HG02970 (cell line): ENCODE results near the gene TMEM203.

ENCODE experiments used
- ATAC-seq: cut with Tn5 transposase; IDR thresholded peaks from one replicate; pipeline ENCODE4 v1.9.1; 2021; ENCODE audit warnings: mild to moderate bottlenecking, moderate library complexity, moderate number of reproducible peaks; ENCODE audit not compliant: unreplicated experiment, low FRiP score

TMEM203 gene

DNA sequence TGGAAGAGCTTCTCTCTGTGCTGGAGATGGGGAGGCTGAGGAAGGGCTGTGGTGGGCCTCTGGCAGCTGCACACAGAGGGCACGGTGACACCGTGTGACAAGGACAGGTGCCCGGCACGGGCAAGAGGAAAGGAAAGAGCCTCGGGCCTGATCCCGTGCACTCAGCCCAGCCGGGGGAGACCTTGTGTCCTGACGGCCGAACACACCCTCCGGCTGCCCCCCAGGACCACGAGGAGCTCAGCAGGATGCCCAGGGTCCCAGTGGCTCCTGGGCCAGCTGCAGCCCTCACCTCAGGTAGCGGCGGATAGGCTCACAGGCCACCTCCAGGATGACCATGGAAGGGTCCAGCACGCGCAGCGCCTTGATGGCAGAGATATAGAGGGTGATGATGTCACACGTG lies 22.6 kb downstream of the TMEM203 start:
- ATAC-seq = no peak

DNA sequence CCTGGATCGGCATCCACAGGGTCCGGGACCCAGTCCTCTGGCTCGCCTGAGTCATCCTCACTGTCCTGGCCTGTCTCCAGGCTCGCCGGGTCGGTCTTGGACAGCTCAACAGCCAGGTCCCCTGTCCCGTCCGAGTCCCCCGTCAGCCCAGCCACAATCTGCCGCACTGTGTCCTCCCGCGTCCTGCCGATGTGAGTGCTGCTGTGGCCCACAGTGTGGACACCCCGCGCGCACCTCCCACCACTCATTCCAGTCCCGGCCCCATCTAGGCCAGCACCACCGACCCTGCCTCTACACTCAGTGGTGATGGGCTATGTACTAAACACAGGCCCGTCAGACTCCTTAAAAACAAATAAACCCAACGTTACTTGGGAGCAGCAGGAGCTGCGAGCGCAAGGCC lies 23.8 kb downstream of the TMEM203 start:
- no peak for ATAC-seq

DNA sequence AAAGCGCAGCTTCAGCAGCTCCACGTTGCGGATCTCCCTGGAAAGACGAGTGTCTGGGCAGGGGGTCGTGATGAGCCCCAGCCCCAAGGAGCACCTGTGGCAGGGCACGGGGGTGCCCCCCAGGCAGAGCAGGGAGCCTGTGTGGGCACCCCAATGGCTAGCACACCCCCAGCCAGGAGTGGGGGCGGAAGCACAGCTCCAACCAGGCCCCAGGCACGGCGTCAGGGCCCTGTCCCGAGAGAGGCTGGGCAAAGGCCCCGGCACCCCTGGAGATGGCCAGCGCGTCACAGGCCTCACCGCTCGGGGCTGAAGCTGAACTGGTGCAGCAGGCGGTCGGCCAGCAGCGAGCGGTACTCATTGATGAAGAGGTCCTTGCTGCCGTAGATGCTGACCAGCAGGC lies 25.0 kb downstream of the TMEM203 start:
- ATAC-seq = no peak

DNA sequence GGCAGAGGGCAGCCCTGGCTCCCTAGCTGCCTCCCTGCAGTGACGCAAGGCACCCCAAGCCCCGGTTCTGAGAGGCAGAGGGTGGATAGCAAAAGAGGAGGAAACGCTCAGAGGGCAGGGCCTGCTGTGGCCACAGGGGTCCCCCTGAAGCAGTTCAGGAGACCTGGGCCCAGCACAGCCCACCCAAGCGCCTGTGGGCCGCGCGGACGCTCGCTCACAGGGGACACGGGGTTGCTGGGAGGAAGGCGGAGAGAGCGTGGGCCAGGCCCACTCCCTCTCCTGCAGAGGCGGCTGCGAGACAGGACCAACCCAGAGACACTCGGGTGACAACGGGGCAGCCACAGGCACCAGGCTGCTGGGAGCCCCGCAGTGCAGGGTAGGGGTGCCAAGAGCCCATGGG lies 25.7 kb downstream of the TMEM203 start:
- ATAC-seq = no peak

DNA sequence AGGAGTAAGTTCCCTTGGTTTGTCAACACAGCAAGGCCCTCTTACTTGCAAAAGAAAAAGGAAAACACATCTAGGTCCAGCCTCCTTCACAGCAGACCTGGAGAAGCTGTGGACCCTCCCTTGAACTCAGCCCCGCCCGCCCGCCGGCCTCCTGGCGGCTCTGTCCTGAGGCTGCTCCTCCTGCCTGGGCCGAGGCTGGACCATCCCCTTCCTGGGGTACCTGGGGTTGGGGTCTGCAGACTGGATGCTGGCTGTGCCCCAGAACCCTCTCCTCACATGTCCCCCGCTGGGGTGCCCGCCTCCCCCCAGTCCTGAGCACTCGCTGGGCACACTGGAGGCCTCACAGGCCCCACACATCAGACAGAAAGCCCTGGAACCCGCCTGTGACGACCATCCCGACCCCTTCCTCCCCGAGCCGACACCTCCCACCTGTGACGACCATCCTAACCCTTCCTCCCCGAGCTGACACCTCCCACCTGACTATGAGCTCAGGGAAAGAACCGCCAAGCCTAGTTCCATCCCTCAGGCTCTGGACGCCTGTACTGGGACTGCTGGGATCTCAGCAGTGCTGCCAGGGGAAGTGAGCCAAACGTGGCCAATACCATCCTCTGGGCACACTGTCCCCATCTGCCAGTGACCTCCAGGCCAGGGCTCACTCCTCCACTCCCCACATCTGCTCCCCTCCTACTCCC lies 26.4 kb downstream of the TMEM203 start:
- no peak for ATAC-seq

DNA sequence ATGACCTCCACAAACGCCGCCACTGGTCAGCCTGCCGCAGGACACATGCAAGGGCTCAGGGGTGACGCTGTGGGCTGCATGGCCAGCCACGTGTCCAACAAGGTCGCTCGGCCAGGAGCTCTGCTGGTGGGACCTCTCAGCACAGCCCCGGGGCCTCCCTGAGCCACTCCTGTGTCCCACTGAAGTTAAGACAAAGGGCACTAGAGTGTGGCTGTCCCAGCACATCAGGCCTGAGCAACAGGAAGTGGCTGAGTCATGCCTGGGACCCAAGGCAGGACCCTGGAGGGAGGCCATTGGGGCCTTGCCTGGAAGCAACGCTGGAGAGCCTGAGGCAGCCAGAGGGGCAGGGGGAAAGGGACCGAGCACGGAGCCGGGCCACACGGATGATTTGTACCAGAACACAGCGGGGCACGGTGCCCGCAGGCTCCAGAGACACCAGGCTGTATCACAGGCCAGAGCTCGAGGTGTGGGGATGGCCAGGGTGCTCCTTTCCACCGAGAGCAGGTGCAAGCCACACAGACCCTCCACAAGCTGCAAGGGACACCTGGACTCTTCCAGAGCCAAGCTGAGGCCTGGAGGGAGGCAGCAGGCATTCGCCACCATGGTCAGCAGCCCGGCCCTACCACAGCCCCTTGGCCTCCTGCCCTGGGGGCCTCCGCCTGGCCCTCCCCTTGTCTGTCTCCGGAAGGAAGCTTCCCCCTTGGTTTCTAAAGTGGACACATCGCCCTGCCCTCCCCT lies 27.1 kb downstream of the TMEM203 start:
- ATAC-seq = no peak

DNA sequence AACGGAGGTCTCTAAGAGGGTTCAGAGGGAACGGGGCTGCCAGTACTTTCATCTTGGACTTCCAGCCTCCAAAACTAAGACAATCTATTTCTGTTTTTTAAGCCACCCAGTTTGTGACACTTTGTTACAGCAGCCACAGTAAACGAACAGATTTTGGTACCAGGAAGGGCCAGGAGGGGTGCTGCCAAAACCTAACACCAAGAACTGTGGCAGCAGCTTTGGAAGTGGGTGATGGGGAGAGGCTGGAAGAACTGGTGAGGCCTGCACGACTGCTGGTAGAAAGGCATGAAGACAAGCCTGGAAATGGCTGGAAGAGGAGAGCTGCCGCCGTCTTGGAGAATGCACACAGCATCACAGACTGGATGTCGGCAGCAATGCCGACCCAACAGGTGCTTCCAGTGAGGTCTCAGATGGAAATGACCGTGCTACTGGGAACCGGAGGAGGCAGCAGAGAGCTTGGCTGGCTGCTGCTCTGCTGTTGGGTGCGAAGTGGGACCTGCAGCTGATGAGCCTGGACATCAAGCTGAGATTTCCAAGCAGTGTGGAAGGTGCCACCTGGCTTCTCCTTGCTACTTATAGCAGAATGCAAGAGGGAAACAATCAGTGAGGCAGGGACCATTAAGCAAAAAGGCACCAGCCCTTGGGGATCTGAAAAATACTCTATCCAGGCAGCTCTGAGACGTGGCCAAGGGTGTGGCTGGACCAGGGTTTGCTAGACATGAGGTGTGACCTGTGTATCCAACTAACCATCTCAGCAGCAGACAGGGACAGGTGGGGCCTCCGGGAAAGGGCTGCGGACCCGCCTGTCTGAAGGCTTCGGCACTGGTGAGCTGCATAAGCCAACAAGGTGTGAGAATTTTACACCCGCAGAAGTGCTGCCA lies 28.9 kb downstream of the TMEM203 start:
- ATAC-seq = no peak

DNA sequence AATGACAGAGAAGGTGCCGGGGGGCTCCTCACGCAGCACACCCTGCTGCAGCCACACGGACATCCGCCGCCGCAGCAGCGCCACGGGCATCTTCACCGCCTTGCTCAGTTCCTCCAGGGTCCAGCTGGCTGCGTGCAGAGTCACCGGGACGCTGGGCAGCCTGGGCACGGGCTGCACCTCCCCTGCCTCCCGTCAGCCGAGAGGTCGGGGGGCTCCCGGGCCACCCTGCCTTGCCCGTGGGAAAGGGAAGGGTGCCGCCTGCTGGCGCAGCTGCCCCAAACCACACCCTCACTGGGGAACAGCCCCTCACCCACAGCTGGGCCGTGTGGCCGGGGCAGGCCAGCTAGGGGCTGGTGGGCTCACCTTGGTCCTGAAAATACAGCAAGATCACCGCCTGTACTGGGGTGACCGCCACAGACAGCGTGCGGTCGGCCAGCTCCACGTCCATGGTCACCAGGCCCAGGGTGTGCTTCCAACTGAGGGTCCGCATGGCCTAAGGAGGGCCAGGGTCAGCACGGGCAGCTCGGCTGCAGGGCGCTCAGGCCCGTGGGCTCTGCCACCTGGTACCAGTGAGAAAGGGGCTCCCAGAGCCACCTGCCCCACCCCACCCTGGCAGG lies 30.0 kb downstream of the TMEM203 start:
- no peak for ATAC-seq

DNA sequence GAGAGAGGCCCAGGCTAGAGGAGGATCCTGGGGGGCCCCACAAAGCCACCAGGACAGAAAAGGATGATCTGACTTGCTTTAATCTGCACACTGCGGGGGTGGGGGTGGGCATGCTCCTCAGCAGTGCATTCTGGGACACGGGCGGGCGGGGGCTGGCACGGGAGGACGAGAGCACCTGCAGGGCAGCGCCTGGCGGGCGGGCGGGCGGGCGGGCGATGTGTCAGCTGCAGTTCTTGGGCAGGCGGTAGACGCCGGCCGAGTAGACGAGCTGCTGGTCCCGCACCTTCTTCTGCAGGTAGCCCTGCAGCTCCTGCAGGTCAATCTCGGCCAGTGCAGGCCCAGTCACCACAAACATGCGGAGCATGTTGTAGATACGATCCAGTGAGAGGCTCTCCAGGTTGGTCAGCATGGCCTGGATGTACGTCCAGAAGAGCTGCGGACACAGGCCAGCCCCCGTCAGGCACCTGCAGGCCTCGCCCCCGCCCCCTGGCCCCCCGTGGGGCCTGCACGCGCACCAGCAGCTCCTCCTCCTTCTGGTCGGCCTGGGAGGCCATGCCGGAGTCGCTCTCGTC lies 30.6 kb downstream of the TMEM203 start:
- no peak for ATAC-seq

DNA sequence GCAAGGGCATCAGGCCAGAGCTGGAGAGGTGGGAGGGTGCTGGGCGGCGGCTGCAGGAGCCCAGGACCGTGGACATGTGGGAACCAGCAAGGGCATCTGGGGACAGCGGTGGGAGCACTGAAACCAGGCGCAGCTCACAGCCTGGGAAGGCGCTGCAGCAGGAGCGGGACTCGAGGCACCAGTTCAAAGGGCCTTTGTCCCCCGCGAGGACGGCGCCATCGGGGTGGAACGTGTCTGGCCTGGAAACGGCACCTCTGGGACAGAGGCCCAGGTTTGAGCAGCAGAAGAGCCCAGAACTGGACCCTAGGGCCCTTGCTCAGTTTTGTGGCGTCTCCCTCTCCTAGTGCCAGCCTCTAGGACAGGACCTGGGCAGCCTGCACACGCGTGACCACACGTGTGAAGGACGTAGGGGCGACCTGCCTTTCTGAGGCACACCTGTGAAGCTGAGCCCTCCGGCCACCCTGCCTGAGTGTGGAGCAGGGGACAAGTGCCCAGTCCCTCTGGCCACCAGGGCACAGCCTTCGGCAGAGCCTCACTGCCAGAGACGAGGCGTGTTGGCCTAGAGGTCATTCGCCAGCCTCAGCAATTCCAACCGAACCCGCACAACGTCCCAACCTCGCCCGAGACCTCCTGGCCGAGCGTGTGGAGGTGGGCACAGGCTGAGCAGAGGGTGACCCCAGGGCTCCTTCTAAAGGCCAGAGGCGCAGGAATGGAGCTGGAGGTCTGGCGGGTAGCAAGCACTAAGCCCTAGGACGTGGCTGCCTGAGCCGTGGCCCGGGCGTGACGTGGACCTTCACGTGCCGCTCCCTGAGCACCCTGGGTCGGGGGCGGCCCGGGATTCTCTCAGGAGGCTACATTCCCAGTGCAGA lies 31.4 kb downstream of the TMEM203 start:
- no peak for ATAC-seq

DNA sequence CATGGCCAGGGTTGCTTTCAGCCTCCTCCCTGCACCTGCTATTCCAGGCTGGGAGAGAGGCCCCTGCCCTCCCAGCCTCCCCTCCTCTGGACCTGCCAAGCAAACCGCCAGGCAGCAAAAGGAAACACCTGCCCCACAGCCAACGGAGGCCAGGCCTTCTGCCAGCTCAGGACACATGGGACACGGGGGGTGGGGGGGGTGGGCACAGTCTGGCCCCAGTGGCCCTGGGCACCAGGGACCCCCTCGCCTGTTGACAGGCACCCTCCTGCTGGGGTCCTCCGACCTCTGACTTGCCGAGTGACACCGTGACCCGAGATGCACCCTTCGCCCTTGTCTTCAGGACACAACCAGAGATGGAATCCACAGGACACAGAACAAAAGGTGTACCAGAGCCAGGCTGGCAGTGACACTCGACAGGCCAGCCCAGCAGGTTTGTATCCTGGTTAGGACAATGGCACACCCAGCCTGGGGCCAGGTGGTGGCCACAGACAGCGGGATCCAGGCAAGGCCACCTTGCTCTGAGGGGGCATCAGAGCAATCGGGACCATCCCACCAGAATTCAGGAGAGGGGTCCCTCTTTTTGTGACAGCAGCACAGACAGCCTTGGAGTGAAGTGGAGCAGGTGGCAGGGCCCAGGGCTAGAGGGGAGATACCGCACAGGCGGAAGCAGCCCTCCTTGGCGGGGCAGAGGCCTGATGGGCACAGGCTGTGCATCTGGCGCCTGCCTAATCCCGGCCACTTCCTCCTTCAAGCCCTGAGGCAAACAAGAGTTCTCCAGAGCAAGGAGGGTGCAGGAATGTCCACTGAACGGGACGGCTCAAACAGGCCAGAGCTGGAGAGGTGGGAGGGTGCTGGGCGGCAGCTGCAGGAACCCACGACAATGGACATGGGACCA lies 32.3 kb downstream of the TMEM203 start:
- ATAC-seq = no peak

DNA sequence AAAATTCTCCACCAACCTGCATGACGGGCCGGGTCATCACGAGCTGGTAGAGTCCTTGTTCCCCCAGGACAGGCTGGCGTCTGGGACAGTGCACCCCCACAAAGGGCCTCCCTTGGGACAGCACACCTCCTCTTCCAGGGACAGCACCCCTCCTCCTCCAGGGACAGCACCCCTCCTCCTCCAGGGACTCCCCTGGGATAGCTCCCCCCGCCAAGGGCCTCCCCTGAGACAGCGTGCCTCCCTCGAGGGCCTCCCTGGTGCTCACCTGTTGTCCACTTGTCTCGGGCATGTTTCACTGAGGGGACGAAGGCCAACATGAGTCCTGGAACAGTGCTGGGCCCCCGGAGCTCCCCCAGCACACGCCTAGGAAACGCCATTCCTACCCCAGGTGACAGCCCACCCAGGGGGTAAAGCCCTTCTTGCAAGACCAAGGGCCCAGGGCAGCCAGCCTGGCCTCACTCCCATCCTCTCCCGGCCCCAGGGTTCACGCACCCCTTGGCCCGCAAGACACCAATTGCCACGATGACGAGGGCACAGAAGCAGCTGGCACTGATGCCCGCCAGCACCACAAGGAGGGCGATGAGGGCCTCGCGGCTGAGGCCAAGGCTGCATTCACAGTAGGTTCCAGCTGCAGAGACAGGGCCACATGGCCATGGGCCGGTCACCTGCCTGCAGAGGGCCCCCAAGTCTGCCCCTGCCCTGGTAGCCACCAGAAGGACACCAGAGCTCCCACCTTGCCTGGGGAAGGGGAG lies 34.1 kb downstream of the TMEM203 start:
- no peak for ATAC-seq

DNA sequence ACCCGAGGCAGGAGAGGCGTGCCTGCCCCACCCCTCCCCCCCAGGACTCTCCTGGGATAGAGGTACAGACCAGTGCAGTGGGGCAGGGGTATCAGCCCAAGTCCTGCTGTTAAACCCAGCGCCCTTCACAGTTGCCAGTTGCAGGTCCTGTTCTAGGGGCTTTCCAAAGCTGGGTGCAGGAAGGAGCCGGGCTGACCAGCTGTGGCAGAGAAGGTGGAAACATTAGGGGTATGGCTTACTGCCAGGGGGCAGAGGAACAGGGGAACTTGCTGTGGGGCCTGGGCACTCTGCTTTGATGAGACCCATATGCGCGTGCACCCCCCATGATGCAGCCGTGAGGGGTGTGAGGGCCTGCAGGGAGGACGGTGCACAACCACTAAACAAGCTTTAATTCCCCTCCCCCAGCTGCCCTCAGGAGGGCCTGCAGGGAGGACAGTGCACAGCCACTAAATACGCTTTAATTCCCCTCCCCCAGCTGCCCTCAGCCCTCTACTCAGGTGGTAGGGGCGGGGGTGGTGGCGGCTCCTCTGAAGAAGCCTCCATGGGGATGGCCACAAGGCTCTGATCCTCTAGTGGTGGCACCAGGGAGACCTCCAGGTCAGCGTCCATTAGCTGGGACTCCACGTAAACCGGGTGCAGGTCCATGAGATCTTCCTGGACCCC lies 34.8 kb downstream of the TMEM203 start:
- no peak for ATAC-seq

DNA sequence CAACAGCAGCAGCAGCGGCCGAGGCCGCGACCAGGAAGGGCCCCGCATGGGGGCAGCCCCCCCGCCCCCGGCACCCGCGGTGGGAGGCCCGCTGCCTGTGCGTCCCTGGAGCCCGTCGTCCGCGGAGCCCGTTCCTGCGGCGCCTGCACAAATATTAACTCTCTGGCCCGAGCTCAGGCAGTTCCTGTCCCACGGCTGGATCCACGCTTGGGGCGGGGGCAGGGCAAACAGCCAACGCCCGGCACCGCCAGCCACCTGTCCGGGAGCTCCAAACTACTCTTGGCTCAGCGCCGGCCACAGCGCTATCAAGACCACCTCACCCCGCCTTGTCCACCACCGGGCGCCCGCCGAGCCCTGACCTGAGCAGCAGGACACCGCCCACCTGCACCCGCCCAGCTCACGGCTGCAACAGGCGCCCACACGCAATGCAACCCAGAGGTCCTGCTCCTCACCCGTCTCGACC lies 35.5 kb downstream of the TMEM203 start, which contains the start of gene LRRC26:
LRRC26 (minus strand) TSS at position 156 of the 463 bp plus-strand sequence; CDS start at position 48, 108 bp downstream.
- ATAC-seq = no peak

DNA sequence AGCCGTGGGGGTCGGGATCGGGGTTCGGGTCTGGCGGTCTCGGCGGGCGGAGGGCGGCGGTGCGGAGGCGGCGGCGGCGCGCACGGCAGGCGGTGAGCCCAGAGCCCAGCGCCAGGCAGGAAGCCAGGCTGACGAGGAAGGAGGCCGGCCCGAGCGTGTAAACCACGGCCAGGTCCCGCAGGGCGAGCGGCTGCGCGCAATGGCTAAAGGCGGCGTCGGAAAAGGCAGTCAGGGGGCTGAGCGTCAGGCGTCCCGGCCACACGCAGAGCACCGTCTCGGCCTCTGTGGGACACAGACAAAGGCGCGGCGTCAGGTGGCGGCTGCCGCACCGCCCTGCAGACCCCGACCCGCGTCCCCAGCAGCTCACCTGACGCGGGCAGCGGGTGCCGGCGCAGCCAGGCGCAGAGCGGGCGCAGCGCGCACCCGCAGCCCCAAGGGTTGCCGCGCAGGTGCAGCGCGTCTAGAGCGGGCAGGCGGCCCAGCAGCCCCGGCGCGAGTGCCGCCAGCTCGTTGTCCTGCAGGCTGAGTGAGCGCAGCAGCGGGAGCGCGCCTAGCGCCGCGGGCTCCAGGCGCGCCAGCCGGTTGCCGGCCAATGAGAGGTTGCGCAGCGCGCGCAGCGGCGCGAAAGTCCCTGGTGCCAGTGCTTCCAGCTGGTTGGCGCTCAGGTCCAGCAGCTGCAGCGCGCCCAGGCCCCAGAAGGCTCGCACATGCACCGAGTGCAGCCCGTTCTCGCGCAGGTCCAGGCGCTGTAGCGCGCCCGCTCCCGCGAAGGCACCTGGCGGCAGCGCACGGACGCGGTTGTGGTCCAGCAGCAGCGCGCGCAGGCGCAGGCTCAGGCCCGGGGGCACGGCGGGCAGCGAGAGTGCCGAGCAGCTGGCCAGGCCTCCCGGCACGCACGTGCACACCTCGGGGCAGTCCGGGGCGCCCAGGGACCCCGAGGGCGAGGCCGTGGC lies 36.3 kb downstream of the TMEM203 start:
- no peak for ATAC-seq

DNA sequence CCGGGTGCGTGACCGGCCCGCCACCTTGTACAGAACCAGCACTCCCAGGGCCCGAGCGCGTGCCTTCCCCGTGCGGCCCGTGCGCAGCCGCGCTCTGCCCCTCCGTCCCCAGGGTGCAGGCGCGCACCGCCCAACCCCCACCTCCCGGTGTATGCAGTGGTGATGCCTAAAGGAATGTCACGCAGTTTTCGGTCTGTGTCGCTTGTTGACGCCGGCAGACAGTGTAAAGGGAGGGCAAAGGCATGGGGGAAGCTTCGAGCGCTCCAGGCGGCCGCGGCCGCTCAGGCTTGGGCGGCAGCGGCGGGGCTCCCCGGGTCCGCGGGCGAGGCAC lies 36.9 kb downstream of the TMEM203 start:
- ATAC-seq = no peak
